ENCODE results near the gene IL11. TPM values are rescaled to one million over a fixed set of nuclear protein-coding genes. Genes with fewer than 3 reads are reported as not detected.
A peak's percentile ranks its signal among the peaks of the same experiment; 100 is the strongest.

IL11 gene
- total and polyA plus RNA-seq, 2 of the 13 experiments (the other 11 are each of a cell fraction or from before 2014, with no cell fraction given) = 2.5 to 2.9 TPM

- FAIRE-seq = no peak
- Histone ChIP-seq H2AFZ (ENCODE audit: low read length) (no peak overlapping the region), H3K4me2 (ENCODE audit: low read depth, low read length) (peak overlapping the region; percentile 81), H3K9ac (ENCODE audit: insufficient read depth, low read depth, low read length) (peak overlapping the region; percentile 95), H4K20me1 (ENCODE audit: insufficient read depth, low read length) (peaks cover 3% of the 10 kb centered on the region; the same call in 1 of the 2 replicates), H3K9me3 (ENCODE audit: low read length) (no peaks in the 10 kb centered on the region), H3K4me1 (ENCODE audit: insufficient read depth, low read length) (peaks cover 25% of the 10 kb centered on the region), H3K79me2 (ENCODE audit: insufficient read depth, low read length) (peaks cover 5% of the 10 kb centered on the region), H3K4me3 (replicated peaks in 1 of 3; ENCODE audit: insufficient read depth in 1 of 3, low read depth in 2 of 3, low read length in 3 of 3) (peak overlapping the region; percentile 82 to 99 (median 91)), H3K27me3 (ENCODE audit: control insufficient read depth in 1 of 2, insufficient read depth in 2 of 2, low read length in 2 of 2) (no peaks in the 10 kb centered on the region; a peak in 1 of 5 replicates), H3K36me3 (replicated peaks in 1 of 2; ENCODE audit: control insufficient read depth in 1 of 2, insufficient read depth in 2 of 2, low read length in 2 of 2) (peaks cover 2 to 7% of the 10 kb centered on the region in 2 experiments; a peak in 3 of 5 replicates), H3K27ac (ENCODE audit: extremely low read length, insufficient read depth, low read length) (no peak overlapping the region)
- ATAC-seq = no peak
- no TSS peak for BruUV-seq (replicated peaks)
- DNase-seq (ENCODE audit: low spot score) = peak; percentile 40
- intact Hi-C loops (cut with micrococcal nuclease; ENCODE audit: unreplicated experiment) (no loop called here), in situ Hi-C loops (cut with HindIII; ENCODE audit: extremely low pct_ligation_motif_present, low pct_unique_long_range_greater_than_20kb) (no loop called here)
- WGBS (ENCODE audit: low lambda C conversion rate) = 3% methylated on average over 10 of the region's 15 CpGs
- CTCF ChIA-PET (ENCODE audit: low intra/inter-chr PET ratio, low total read pairs) = no interaction called here
- POLR2A ChIA-PET = interaction anchor here (0.6 to 0.7 kb wide), 3 partner anchors 66 to 200 kb away, joined by 3 read pairs; partner anchors contain the start of gene UBE2S
- TF ChIP-seq ZBTB4 (CRISPR knock-in tag; IDR thresholded peaks at IDR 0.05; ENCODE audit: borderline replicate concordance) = no peak
- TF ChIP-seq, protein P1, sequence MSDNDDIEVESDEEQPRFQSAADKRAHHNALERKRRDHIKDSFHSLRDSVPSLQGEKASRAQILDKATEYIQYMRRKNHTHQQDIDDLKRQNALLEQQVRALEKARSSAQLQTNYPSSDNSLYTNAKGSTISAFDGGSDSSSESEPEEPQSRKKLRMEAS (IDR thresholded peaks at IDR 0.05) = 0 out of 2 replicates have a peak, but pooled peaks have one; percentile 14
- peak; percentile 51; the same call in 1 of the 2 replicates for TF ChIP-seq SP2 (CRISPR knock-in tag; IDR thresholded peaks at IDR 0.05)
- TF ChIP-seq ZNF496 (CRISPR knock-in tag; IDR thresholded peaks at IDR 0.05; ENCODE audit: insufficient replicate concordance) = no peak
- no peak for TF ChIP-seq NONO (IDR thresholded peaks at IDR 0.05)
- TF ChIP-seq NONO (CRISPR knock-in tag; conservative IDR thresholded peaks at IDR 0.05) = 0 out of 2 replicates have a peak, but pooled peaks have one; percentile 33
- TF ChIP-seq, protein P2, sequence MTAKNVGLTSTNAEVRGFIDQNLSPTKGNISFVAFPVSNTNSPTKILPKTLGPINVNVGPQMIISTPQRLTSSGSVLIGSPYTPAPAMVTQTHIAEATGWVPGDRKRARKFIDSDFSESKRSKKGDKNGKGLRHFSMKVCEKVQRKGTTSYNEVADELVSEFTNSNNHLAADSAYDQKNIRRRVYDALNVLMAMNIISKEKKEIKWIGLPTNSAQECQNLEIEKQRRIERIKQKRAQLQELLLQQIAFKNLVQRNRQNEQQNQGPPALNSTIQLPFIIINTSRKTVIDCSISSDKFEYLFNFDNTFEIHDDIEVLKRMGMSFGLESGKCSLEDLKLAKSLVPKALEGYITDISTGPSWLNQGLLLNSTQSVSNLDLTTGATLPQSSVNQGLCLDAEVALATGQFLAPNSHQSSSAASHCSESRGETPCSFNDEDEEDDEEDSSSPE (CRISPR knock-in tag; IDR thresholded peaks at IDR 0.05) = peak; percentile 36; the same call in 1 of the 2 replicates
- TF ChIP-seq PHF5A (CRISPR knock-in tag; IDR thresholded peaks at IDR 0.05; ENCODE audit: low read depth, unreplicated experiment) = no peak
- TF ChIP-seq KDM6A (CRISPR knock-in tag; IDR thresholded peaks at IDR 0.05; ENCODE audit: low read depth) = no peak
- TF ChIP-seq, protein P3, sequence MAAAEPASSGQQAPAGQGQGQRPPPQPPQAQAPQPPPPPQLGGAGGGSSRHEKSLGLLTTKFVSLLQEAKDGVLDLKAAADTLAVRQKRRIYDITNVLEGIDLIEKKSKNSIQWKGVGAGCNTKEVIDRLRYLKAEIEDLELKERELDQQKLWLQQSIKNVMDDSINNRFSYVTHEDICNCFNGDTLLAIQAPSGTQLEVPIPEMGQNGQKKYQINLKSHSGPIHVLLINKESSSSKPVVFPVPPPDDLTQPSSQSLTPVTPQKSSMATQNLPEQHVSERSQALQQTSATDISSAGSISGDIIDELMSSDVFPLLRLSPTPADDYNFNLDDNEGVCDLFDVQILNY (CRISPR knock-in tag; conservative IDR thresholded peaks at IDR 0.05) = 0 out of 2 replicates have a peak, but pooled peaks have one; percentile 35
- TF ChIP-seq ZNF552 (CRISPR knock-in tag; IDR thresholded peaks at IDR 0.05; ENCODE audit: borderline replicate concordance) = no peak
- 0 out of 2 replicates have a peak, but pooled peaks have one; percentile 16 for TF ChIP-seq HDAC1 (CRISPR knock-in tag; IDR thresholded peaks at IDR 0.05)
These were observed 29.1 kb downstream of the IL11 start for GRCh38 chr19:55341171-55341588.
